Measurements from ENCODE around the gene NEMP2. TPM values are rescaled to one million over a fixed set of nuclear protein-coding genes. Genes with fewer than 3 reads are reported as not detected.

NEMP2 gene
- total RNA-seq, 1 experiment from 2014 or later: 11.1 TPM

- Histone ChIP-seq H3K27ac (ENCODE audit: low read length) (peak overlapping the region; percentile 91), H3K4me2 (ENCODE audit: low read depth, low read length, poor library complexity, severe bottlenecking) (peak overlapping the region; percentile 63), H3K9me2 (replicated peaks; ENCODE audit: insufficient read depth, low read length) (no peaks in the 10 kb centered on the region), H3K4me1 (ENCODE audit: low read length) (peaks cover 83% of the 10 kb centered on the region), H2AFZ (ENCODE audit: low read length) (no peak overlapping the region), H3K27me3 (ENCODE audit: low read length) (no peaks in the 10 kb centered on the region), H4K20me1 (ENCODE audit: insufficient read depth, low read depth, low read length) (no peaks in the 10 kb centered on the region), H3K4me3 (ENCODE audit: low read length) (peak overlapping the region; percentile 47; the same call in 1 of the 2 replicates), H3K9ac (ENCODE audit: low read length) (peak overlapping the region; percentile 53), H3K36me3 (ENCODE audit: insufficient read depth, low read length) (peaks cover 2% of the 10 kb centered on the region; the same call in 1 of the 2 replicates), H3K79me2 (ENCODE audit: low read length) (peaks cover 32% of the 10 kb centered on the region), H3K9me3 (ENCODE audit: low read length) (no peaks in the 10 kb centered on the region)
- DNase-seq: peak; percentile 59
Observed at GRCh38 chr2:190528521-190529001, 6.0 kb downstream of the NEMP2 start.

GRCh38 chr2:190527918-190528317, 6.6 kb downstream of the NEMP2 start:
- H3K9me2 ChIP-seq (replicated peaks; ENCODE audit: insufficient read depth, low read length): no peaks in the 10 kb centered on the region
- H3K4me3 ChIP-seq (ENCODE audit: low read length): peak overlapping the region; percentile 47
- H3K4me1 ChIP-seq (ENCODE audit: low read length): peaks cover 77% of the 10 kb centered on the region
- H3K9me3 ChIP-seq (ENCODE audit: low read length): no peaks in the 10 kb centered on the region
- peak overlapping the region; percentile 53 for H3K9ac ChIP-seq (ENCODE audit: low read length)
- peak; percentile 74 for DNase-seq
- peak overlapping the region; percentile 63 for H3K4me2 ChIP-seq (ENCODE audit: low read depth, low read length, poor library complexity, severe bottlenecking)
- H4K20me1 ChIP-seq (ENCODE audit: insufficient read depth, low read depth, low read length): no peaks in the 10 kb centered on the region
- peaks cover 32% of the 10 kb centered on the region for H3K79me2 ChIP-seq (ENCODE audit: low read length)
- peak overlapping the region; percentile 91 for H3K27ac ChIP-seq (ENCODE audit: low read length)
- no peaks in the 10 kb centered on the region for H3K27me3 ChIP-seq (ENCODE audit: low read length)
- peaks cover 2% of the 10 kb centered on the region; the same call in 1 of the 2 replicates for H3K36me3 ChIP-seq (ENCODE audit: insufficient read depth, low read length)
- H2AFZ ChIP-seq (ENCODE audit: low read length): no peak overlapping the region

- no peak for DNase-seq
- Histone ChIP-seq H3K79me2 (ENCODE audit: low read length) (peaks cover 32% of the 10 kb centered on the region), H4K20me1 (ENCODE audit: insufficient read depth, low read depth, low read length) (no peaks in the 10 kb centered on the region), H3K27ac (ENCODE audit: low read length) (peak overlapping the region; percentile 91), H3K9me3 (ENCODE audit: low read length) (no peaks in the 10 kb centered on the region), H3K4me1 (ENCODE audit: low read length) (peaks cover 70% of the 10 kb centered on the region), H3K27me3 (ENCODE audit: low read length) (no peaks in the 10 kb centered on the region), H2AFZ (ENCODE audit: low read length) (no peak overlapping the region), H3K4me2 (ENCODE audit: low read depth, low read length, poor library complexity, severe bottlenecking) (peak overlapping the region; percentile 63), H3K9ac (ENCODE audit: low read length) (peak overlapping the region; percentile 53), H3K9me2 (replicated peaks; ENCODE audit: insufficient read depth, low read length) (no peaks in the 10 kb centered on the region), H3K4me3 (ENCODE audit: low read length) (peak overlapping the region; percentile 47), H3K36me3 (ENCODE audit: insufficient read depth, low read length) (peaks cover 2% of the 10 kb centered on the region; the same call in 1 of the 2 replicates)
Observed at GRCh38 chr2:190527214-190527613, 7.3 kb downstream of the NEMP2 start.

- peak overlapping the region; percentile 47 for H3K4me3 ChIP-seq (ENCODE audit: low read length)
- peaks cover 60% of the 10 kb centered on the region for H3K4me1 ChIP-seq (ENCODE audit: low read length)
- peak overlapping the region; percentile 91 for H3K27ac ChIP-seq (ENCODE audit: low read length)
- peak overlapping the region; percentile 63 for H3K4me2 ChIP-seq (ENCODE audit: low read depth, low read length, poor library complexity, severe bottlenecking)
- H3K9me3 ChIP-seq (ENCODE audit: low read length): no peaks in the 10 kb centered on the region
- DNase-seq: no peak
- no peak overlapping the region for H2AFZ ChIP-seq (ENCODE audit: low read length)
- peak overlapping the region; percentile 53 for H3K9ac ChIP-seq (ENCODE audit: low read length)
- H3K27me3 ChIP-seq (ENCODE audit: low read length): no peaks in the 10 kb centered on the region
- H3K9me2 ChIP-seq (replicated peaks; ENCODE audit: insufficient read depth, low read length): no peaks in the 10 kb centered on the region
- no peaks in the 10 kb centered on the region for H4K20me1 ChIP-seq (ENCODE audit: insufficient read depth, low read depth, low read length)
- H3K36me3 ChIP-seq (ENCODE audit: insufficient read depth, low read length): peaks cover 2% of the 10 kb centered on the region; the same call in 1 of the 2 replicates
- peaks cover 29% of the 10 kb centered on the region for H3K79me2 ChIP-seq (ENCODE audit: low read length)
Observed at GRCh38 chr2:190526105-190526750, 8.3 kb downstream of the NEMP2 start.

- Histone ChIP-seq H3K27ac (ENCODE audit: low read length) (peak overlapping the region; percentile 91; the same call in 1 of the 2 replicates), H3K4me1 (ENCODE audit: low read length) (peaks cover 47% of the 10 kb centered on the region), H3K9me3 (ENCODE audit: low read length) (no peaks in the 10 kb centered on the region), H3K9me2 (replicated peaks; ENCODE audit: insufficient read depth, low read length) (no peaks in the 10 kb centered on the region), H3K79me2 (ENCODE audit: low read length) (peaks cover 26% of the 10 kb centered on the region), H3K4me2 (ENCODE audit: low read depth, low read length, poor library complexity, severe bottlenecking) (no peak overlapping the region), H3K9ac (ENCODE audit: low read length) (no peak overlapping the region), H3K27me3 (ENCODE audit: low read length) (no peaks in the 10 kb centered on the region), H3K4me3 (ENCODE audit: low read length) (no peak overlapping the region), H2AFZ (ENCODE audit: low read length) (no peak overlapping the region), H3K36me3 (ENCODE audit: insufficient read depth, low read length) (peaks cover 2% of the 10 kb centered on the region; the same call in 1 of the 2 replicates), H4K20me1 (ENCODE audit: insufficient read depth, low read depth, low read length) (no peaks in the 10 kb centered on the region)
- no peak for DNase-seq
Observed at GRCh38 chr2:190524928-190525327, 9.6 kb downstream of the NEMP2 start.

- Histone ChIP-seq H3K9me2 (replicated peaks; ENCODE audit: insufficient read depth, low read length) (no peaks in the 10 kb centered on the region), H3K4me3 (ENCODE audit: low read length) (no peak overlapping the region), H3K9ac (ENCODE audit: low read length) (no peak overlapping the region), H2AFZ (ENCODE audit: low read length) (no peak overlapping the region), H3K36me3 (ENCODE audit: insufficient read depth, low read length) (peaks cover 22% of the 10 kb centered on the region; the same call in 1 of the 2 replicates), H3K27me3 (ENCODE audit: low read length) (no peaks in the 10 kb centered on the region), H3K4me1 (ENCODE audit: low read length) (peaks cover 8% of the 10 kb centered on the region), H3K9me3 (ENCODE audit: low read length) (no peaks in the 10 kb centered on the region), H3K27ac (ENCODE audit: low read length) (no peak overlapping the region), H3K4me2 (ENCODE audit: low read depth, low read length, poor library complexity, severe bottlenecking) (no peak overlapping the region), H3K79me2 (ENCODE audit: low read length) (peaks cover 9% of the 10 kb centered on the region), H4K20me1 (ENCODE audit: insufficient read depth, low read depth, low read length) (no peaks in the 10 kb centered on the region)
- DNase-seq: no peak
Observed at GRCh38 chr2:190519975-190520767, 14.4 kb downstream of the NEMP2 start.

- Histone ChIP-seq H3K9me2 (replicated peaks; ENCODE audit: insufficient read depth, low read length) (no peaks in the 10 kb centered on the region), H3K9ac (ENCODE audit: low read length) (no peak overlapping the region), H3K36me3 (ENCODE audit: insufficient read depth, low read length) (peaks cover 27% of the 10 kb centered on the region; the same call in 1 of the 2 replicates), H3K4me2 (ENCODE audit: low read depth, low read length, poor library complexity, severe bottlenecking) (no peak overlapping the region), H3K4me3 (ENCODE audit: low read length) (no peak overlapping the region), H3K27ac (ENCODE audit: low read length) (0 out of 2 replicates have a peak overlapping the region, but pooled peaks have one; percentile 7), H3K27me3 (ENCODE audit: low read length) (no peaks in the 10 kb centered on the region), H3K4me1 (ENCODE audit: low read length) (peaks cover 10% of the 10 kb centered on the region), H3K9me3 (ENCODE audit: low read length) (no peaks in the 10 kb centered on the region), H2AFZ (ENCODE audit: low read length) (no peak overlapping the region), H4K20me1 (ENCODE audit: insufficient read depth, low read depth, low read length) (no peaks in the 10 kb centered on the region), H3K79me2 (ENCODE audit: low read length) (no peaks in the 10 kb centered on the region)
- DNase-seq: no peak
Observed at GRCh38 chr2:190517468-190517867, 17.1 kb downstream of the NEMP2 start.

- no peak overlapping the region for H2AFZ ChIP-seq (ENCODE audit: low read length)
- H3K9me3 ChIP-seq (ENCODE audit: low read length): no peaks in the 10 kb centered on the region
- DNase-seq: no peak
- no peak overlapping the region for H3K9ac ChIP-seq (ENCODE audit: low read length)
- no peaks in the 10 kb centered on the region for H4K20me1 ChIP-seq (ENCODE audit: insufficient read depth, low read depth, low read length)
- no peak overlapping the region for H3K4me3 ChIP-seq (ENCODE audit: low read length)
- H3K27ac ChIP-seq (ENCODE audit: low read length): 0 out of 2 replicates have a peak overlapping the region, but pooled peaks have one; percentile 17
- peaks cover 33% of the 10 kb centered on the region; the same call in 1 of the 2 replicates for H3K36me3 ChIP-seq (ENCODE audit: insufficient read depth, low read length)
- no peaks in the 10 kb centered on the region for H3K79me2 ChIP-seq (ENCODE audit: low read length)
- peaks cover 10% of the 10 kb centered on the region for H3K4me1 ChIP-seq (ENCODE audit: low read length)
- H3K4me2 ChIP-seq (ENCODE audit: low read depth, low read length, poor library complexity, severe bottlenecking): no peak overlapping the region
- no peaks in the 10 kb centered on the region for H3K9me2 ChIP-seq (replicated peaks; ENCODE audit: insufficient read depth, low read length)
- H3K27me3 ChIP-seq (ENCODE audit: low read length): no peaks in the 10 kb centered on the region
Observed at GRCh38 chr2:190515687-190516086, 18.8 kb downstream of the NEMP2 start.
